ENCODE data around the gene OLFML2B.
"Not testable (repeated sequence)": the region's sequence is repeated elsewhere in the genome, so short reads cannot be mapped to it uniquely, and the experiment has no call there.

OLFML2B gene

DNA sequence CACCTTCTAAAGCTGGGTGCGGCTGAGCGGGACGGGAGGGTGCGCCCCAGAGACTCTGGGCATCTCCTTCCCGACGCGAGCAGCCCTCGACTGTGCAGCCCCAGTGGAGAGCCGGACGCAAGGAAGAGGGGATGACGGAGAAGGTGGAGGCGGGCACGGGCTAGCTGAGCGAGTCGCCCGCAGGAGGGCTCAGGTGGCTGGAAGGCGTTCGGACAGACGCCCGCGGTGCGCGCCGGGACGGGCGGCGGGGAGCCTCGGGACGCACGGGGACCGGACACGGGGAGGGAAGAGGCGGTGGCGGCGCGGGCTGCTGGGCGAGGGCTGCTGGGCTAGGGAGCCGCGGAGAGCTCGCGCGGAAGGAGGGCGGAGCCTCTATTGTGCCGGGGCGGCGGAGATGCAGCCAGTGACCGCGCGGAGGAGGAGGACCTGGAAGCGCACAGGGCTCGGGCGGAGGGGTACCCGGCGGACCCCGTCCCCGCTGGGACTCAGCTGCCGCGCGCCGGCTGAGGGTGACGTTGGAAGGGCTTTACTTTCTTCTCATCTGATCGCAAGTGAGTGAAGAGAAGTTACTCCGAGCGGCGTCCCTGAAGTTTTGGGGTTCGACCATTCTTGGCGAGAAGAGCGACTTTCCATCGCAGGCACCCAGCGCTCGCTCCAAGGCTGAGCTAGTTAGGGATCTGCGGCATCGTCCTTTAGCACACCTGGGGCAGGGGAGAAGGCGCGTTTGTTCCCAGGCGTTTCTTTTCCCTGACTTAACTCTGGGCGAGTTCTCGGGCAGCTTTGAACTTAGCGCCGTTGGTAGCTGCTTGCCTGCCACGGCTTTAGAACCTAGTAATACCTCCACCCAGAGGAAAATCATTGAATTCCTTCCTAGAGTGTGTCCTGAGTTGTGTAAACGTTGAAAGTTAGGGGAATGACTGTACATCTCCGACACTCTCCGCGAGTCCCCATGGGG, at the start of gene OLFML2B:
Gene OLFML2B, minus strand, starts transcription at position 323 of the 955 bp plus-strand sequence. CDS start 439 bp downstream, outside the sequence.
- DNase-seq (ENCODE audit: low read depth): no peak

DNA sequence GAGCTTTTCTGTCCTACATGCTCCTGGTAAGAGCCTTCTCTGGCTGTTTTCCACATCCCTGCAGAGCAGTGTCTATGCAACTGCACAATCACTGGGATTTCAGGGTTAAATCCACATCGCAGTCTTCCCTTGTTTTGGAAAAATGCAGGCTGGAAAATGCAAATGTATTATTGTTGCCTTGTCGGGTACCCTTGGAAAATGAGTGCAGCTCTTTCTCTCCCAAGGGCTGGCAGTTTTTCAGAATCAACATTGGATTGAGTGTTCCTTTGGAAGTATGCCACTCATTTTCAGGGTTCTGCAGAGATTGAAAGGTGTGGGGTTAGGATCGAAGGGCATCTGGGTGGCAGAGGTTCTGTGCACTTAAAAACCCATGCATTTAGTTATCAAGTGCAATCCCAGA, 49.1 kb upstream of the OLFML2B start:
- no peak for DNase-seq (ENCODE audit: low read depth)

DNA sequence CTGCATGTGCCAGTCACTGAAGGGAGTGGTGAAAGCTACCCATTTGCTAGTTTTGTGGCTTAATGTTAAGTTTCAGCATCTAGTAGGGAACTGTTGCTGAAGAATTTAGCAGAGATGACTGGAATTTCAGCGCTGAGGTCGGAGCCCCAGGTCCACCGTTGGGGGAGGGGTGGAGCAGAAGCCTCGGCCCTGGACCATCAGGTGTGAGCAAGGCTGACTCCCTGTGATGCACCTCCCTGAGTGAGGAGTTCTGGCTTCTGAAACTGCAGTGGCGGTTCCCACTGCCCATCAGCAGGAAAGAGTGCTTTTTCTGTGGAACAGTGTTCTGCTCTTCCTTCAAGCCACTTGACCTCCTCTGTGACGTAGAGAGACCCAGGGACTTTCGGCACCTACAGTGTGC, 47.2 kb upstream of the OLFML2B start:
- no peak for DNase-seq (ENCODE audit: low read depth)

DNA sequence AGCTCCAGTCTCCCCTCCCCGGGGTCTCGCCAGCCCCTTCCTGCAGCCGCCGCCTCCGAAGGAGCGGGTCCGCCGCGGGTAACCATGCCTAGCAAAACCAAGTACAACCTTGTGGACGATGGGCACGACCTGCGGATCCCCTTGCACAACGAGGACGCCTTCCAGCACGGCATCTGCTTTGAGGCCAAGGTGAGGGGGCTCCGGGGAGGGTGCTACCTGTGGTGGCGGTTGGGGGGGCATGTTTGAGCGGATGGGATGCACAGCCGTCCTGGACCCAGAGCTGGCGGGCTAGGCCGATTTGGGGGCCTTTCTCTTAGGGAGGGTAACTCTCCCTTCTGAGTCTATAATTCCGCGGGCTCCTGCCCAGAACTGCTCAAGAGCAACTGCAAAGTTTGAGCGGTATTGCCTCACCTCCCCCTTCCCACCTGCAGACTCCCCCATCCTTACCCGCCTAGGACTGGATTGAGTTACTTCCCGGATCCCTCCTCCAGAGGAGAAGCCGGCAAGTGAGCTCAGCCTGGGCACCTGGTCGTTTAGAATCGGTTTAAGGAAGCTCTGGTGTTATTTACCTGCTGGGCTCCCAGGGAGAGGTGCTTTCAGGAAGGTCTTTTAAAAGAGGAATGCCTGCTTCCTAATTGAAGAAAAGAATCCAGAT, 46.6 kb upstream of the OLFML2B start:
- no peak for DNase-seq (ENCODE audit: low read depth)

DNA sequence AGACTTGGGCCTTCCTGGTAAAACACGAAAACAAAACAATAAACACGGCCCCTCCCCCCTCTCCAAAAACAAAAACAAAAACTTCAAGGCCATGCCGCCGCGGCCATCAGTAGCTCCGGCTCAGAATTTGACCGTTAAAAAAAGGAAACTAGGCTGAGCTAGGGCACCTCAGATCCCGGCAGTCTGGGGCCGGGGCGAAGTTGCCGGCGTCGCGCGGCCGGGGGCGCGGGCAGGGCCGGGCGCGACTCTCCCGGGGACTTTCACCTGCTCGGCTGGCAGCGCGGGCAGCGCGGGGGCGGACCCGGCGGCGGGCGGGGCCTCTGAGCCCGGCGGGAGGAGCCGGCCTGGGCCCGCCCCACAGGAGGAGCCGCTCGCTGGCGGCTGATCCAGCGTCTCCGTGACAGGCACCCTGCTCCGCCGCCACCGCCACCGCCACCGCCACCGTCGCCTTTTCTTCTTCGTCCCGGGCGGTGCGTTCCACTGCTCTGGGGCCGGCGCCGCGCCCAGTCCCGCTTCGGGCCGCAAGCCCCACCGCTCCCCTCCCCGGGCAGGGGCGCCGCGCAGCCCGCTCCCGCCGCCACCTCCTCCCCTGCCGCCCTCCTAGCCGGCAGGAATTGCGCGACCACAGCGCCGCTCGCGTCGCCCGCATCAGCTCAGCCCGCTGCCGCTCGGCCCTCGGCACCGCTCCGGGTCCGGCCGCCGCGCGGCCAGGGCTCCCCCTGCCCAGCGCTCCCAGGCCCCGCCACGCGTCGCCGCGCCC, 45.8 kb upstream of the OLFML2B start, which contains the start of gene NOS1AP:
Gene NOS1AP, plus strand, starts transcription at position 358 of the 760 bp plus-strand sequence. CDS start 487 bp downstream, outside the sequence.
- no peak for DNase-seq (ENCODE audit: low read depth)

DNA sequence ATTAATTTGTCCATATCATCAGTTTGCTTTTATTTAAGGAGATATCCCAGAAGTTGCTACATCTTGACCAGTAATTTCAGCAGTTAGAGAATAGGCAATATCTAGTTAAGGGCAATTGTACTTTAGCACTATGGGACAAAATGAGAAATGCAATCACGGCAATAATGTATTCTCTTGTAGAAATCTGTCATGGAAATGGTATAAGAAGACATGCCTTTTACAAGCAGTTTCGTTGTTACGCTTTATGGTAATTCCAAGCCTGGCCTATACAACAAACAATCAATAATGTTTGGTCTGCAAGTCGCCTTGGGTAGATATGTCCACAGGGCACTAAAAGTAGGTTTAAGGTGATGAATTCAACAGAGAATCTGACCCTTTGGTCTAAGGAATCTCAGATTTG, 44.6 kb upstream of the OLFML2B start:
- DNase-seq (ENCODE audit: low read depth): no peak

DNA sequence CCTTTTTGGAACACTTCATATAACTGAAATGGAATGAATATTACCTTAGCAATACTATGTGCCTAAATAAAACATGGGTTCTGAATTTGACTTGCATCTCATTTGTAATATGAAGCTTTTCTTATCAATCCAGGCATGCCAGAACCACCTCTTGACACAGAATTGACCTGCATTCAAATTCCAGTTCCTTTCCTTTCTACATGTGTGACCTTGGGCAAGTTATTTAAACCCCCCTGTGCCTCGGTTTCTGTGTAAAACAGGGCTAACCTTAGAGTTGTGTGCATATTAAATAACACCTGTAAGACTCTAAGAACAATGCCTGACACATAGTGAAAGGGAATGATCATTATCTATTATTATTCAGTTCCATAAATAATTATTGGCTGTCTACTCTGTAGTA, 43.8 kb upstream of the OLFML2B start:
- no peak for DNase-seq (ENCODE audit: low read depth)

DNA sequence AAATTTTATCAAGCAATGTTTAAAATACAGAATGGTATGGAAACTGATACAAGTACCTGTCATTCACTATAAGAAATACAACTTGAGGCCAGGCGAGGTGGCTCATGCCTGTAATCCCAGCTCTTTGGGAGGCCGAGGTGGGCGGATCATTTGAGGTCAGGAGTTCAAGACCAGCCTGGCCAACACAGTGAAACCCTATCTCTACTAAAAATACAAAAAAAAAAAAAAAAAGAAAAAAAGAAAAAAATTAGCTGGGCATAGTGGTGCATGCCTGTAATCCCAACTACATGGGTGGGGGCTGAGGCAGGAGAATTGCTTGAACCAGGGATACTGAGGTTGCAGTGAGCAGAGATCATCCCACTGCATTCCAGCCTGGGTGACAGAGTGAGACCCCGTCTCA, 43.2 kb upstream of the OLFML2B start:
- DNase-seq (ENCODE audit: low read depth): not testable (repeated sequence)

DNA sequence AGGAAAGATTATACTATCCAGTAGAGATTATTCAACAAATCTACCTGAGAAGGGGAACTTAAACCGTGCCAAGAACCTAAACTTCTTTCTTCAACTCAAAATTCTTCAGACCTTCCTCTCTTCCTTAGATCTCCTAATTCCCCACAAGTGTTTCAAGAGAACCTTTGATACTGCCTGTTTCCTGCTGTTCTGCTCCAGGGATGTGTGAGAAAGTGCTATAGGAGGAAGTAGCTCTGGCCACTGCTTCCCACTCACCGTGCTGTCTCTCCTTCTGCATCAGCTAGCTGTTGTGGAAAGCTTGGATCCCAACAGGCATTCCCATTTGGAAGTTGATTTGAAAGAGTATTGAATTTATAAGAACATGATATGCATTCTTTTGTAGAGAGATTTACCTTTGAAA, 41.3 kb upstream of the OLFML2B start:
- no peak for DNase-seq (ENCODE audit: low read depth)

DNA sequence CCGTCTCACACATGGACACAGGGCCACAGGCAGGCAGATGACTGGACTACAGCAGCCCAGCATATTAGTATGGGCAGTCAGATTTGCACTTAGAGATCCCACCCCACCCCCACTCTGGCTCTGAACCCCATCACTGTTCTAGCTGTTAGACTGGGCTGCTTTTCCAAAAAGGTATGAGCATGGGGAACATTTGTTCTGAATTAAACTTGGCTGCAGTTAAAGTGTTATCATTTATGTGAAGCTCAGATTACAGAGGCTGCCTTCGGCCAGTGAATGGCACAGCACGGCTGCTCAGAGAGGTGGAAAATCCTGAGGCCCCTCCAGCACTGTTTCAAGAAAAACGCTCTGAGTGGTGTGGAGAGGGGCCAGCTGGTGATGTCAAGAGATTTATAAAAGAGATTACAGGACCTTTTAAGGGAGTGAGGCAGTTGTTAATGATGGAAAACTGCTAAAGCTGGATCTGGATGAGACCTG, 38.9 kb upstream of the OLFML2B start:
- DNase-seq (ENCODE audit: low read depth): no peak

DNA sequence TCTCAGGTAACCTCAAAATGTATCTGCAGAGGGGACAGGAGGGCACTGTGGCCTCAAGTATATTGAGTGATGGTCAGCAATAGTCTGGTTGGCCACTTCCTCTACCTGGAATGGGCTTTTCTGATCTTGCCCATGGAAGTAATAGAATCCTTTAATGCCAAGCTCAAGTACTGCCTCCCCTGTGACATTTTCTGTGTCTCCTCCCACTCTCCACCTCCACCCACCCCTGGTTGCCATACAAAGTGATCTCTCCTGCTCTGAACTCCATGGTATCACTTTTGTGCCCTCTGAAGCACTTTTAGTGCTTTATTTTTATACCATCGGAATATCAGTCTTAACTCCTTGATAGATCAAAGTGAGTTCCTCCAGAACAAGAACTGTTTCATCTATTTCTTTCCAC, 36.6 kb upstream of the OLFML2B start:
- no peak for DNase-seq (ENCODE audit: low read depth)

DNA sequence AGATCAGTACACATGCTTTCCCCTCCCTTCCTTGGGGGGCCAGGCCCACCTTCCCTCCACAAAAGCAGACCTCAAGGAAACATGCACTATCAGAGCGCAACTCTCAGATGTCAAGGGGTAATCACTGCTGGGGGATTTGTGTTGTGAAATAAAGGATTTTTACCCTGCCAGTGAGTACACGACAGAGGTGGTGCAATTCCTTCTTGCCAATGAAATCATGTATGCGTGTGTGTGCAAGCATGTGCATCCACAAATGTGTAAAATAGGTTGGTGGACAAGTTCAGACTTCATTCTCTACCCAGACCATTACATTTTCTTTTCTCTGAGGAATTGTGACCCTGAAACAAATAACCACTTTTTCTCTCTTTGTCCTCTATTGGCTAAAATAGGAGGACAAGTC, 36.1 kb upstream of the OLFML2B start:
- no peak for DNase-seq (ENCODE audit: low read depth)

DNA sequence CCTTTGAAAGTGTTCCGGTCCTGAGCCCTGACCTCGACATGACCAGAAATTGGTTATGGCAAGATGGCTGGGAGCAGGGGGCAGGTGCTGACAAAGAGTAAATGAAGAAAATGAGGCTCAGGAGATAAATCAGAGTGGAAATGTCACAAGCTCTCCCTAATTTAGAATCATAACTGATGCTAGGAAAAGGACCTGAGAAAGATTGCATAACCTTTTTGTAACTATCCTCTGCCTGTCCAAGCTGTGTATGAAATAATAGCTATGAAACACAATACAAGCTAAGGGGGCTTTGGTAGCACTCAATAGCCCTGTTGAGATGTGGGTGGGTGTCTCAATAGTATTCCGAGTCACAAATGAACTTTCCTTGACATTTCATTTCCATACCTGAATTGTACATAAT, 32.9 kb upstream of the OLFML2B start:
- no peak for DNase-seq (ENCODE audit: low read depth)

DNA sequence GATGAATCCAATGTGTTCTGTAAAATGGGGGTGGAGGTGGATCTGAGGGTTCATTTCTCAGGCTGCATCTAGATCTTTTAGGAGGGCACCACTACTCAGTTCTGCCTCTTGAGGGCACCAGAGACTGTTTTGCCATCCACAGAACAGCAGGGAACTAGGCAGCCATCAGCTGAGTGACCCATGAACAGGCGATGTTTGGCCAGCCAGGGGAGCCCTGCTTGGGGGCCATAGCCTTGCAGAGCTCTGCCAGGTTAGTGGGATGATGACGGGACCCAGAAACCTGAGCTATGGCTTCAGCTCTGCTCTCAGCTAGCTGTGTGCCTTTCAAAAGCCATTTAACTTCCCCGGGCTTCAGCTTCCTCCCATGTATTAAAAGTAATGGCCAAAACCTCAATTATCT, 32.4 kb upstream of the OLFML2B start:
- DNase-seq (ENCODE audit: low read depth): peak; percentile 38

DNA sequence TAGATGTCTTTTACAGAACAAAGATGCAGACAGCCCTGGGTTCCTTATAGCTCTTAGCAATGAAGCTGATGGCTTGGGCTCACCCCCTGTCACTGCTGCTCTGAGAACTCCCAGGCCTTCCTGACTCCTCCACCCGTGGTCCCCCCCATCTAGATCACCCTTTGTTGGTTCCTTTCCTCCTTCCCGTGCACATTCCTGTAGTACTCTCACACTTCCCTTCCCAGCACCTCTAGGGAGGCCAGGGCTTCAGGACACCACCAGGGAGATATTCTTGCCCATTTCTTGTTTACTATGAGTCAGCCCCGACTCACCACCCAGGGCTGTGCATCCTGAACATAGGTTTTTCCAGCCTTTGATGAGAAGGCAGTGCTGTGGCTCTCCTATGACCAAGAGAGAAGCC, 31.4 kb upstream of the OLFML2B start:
- peak; percentile 39 for DNase-seq (ENCODE audit: low read depth)

DNA sequence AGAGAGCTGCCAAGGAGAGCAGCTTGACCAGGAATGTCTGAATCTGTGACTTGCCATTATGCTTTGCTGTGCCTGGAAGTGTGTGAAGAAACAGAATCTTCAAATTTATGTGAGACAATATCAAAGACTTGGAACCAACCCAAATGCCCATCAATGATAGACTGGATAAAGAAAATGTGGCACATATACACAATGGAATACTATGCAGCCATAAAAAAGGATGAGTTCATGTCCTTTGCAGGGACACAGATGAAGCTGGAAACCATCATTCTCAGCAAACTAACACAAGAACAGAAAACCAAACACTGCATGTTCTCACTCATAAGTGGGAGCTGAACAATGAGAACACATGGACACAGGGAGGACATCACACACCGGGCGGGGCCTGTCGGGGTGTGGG, 30.3 kb upstream of the OLFML2B start:
- DNase-seq (ENCODE audit: low read depth): not testable (repeated sequence)

DNA sequence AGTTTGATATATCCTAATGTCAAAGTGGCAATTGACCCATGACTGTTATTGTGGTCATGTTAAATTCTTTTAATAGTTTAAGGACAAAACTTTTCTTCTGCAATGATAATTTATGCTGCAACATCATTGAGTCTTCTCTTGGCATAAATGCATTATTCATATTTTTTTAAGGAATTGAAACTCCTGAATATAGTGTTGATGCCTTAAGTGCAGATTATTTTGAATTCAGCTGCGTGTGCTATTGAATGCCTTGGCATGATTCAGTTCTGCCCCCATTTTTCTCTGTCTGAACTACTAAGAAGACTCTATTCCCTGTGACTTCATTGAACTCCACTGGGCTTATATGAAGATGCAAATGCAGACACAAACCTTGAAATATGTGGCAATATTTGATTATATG, 23.3 kb upstream of the OLFML2B start:
- DNase-seq (ENCODE audit: low read depth): no peak

DNA sequence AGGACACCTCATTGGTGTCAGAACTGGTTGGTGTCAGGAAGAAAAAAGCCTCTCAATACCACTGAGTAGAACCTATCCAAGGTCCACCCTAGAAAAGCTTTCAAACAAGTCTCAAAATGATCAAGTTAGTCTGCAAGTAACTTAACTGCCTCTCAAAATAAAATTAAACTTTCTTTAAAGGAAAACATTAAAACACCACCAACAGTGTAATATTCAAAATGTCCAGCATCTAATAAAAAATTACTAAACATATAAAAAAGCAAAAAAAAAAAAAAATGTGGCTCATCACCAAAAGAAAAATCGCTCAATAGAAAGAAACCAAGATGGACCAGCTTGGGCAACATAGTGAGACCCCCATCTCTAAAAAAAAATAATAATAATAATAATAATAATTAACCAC, 18.7 kb upstream of the OLFML2B start:
- no peak for DNase-seq (ENCODE audit: low read depth)

DNA sequence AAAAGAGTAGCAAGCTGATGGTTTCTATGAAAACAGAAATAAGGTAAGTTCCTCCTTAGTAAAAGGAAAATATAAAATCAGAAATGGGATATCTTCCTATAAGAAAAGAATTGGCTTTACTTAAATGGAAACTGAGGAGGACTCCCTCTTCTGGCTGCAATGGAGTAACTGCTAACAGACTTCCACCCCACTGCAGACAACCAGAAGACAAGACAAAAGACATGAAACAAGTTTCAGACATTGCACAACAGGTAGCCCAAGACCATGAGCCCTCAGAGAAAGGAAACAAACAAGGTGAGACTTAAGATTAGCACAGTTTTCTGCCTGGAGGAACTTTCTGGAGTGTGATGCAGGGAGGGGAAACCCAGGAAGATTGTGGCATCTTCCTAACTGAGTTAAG, 17.0 kb upstream of the OLFML2B start:
- DNase-seq (ENCODE audit: low read depth): no peak

DNA sequence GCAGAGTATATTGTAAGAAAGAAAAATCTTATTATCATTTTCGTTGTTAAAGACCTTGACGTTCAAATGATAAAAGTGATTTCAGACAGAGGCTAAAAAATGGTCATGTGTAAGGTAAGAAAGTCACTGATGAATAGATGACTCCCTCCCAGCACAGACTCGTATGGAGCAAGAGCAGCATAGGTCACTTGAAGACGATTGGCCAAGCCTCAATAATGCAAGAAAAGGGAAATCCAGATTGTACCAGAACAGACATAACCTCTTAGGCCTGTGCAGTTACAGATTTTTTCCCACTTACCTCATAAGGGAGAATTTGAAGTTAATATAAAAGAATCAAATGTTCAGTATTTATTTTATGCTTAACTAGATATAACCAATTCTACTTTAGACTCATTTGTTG, 16.3 kb upstream of the OLFML2B start:
- DNase-seq (ENCODE audit: low read depth): no peak

DNA sequence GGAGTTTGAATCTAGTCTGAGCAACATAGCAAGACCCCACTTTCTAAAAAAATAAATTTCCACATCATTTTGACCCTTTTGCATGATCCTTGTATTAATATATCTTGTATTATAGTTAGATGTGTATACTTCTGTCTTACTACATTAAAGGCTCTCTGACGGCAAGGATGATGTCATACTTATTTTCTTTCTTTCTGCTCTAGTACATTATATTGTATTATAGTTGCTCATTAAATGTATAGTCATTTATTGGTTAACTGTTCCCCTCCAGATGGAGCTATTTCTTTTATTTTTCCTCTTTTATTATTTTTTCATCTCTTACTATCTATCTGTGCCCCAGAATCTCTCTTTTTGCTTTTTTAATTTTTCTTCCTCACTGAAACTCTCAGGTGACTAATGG, 15.0 kb upstream of the OLFML2B start:
- no peak for DNase-seq (ENCODE audit: low read depth)

DNA sequence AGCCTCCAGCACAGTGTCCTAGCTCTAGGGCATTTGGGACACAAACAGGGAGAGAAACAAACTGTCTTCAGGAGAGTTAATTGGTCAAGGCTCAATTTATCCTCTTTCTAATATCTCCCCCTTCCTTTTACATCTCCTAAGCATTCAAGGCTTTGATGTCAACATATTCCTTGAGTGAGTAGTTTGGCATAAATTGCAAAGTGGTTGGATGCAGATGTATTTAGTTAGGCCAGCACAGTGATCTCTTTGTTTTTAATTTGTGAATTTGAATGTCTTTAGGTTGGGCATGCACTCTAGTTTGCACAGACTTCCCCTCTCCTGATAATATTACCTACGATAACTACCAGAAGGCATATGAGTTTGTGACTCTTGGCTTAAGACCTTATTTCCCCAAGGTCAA, 12.5 kb upstream of the OLFML2B start:
- DNase-seq (ENCODE audit: low read depth): no peak
